H1 (cell line): ENCODE measurements around the gene TEX51. TPM values are rescaled to one million over a fixed set of nuclear protein-coding genes. Genes with fewer than 3 reads are reported as not detected.

Experiments
- CBX8 ChIP-seq: fragments of 300-800, 300-1000 bp; sonication (generic); IDR thresholded peaks from 2 replicates; pipeline ENCODE4 v1.7.1; 2016; ENCODE audit warnings: low read depth, low read length, borderline replicate concordance
- EP300 ChIP-seq, 2 experiments: IDR thresholded peaks; 1 replicate in 1 of 2; 2 replicates in 1 of 2; pipeline ENCODE4 v1.6.1; 2011 to 2012; ENCODE audit warnings: low read depth in 2 of 2, low read length in 2 of 2, mild to moderate bottlenecking in 2 of 2, borderline replicate concordance in 1 of 2, inconsistent platforms in 1 of 2, moderate library complexity in 1 of 2
- TCF12 ChIP-seq: IDR thresholded peaks from 2 replicates; pipeline ENCODE4 v1.6.1; 2011; ENCODE audit warnings: low read depth, mild to moderate bottlenecking, low read length
- polyA plus RNA-seq, 7 experiments: library from polyadenylated mRNA; depleted of rRNA in 3 of 7; stranded (reverse) in 5 of 7; unstranded in 2 of 7; fragments of >200 nt in 5 of 7; fragments of 200-250 nt in 2 of 7; gene quantifications; 1 replicate in 5 of 7; 2 replicates in 1 of 7; 4 replicates in 1 of 7; pipeline versions ENCODE4 v1.2.1 to v1.2.3, GENCODE V29; 2011 to 2013; ENCODE audit warnings: missing spikeins in 2 of 7, mixed read lengths in 2 of 7
- total RNA-seq: library from RNA; stranded (reverse); fragmentation: NEBNext Ultra II Directional; extraction: Animal tissue kit (Norgen Biotek cat#: 25700); gene quantifications from 2 replicates; pipeline ENCODE4 v1.2.1, GENCODE V29; 2021
- TF ChIP-seq, protein P1 (sequence below), 3 experiments: IDR thresholded peaks; 1 replicate in 2 of 3; 2 replicates in 1 of 3; pipeline versions ENCODE4 v1.5.1 to v1.6.1; 2011; ENCODE audit warnings: low read length in 3 of 3, mild to moderate bottlenecking in 3 of 3, inconsistent platforms in 2 of 3, low read depth in 1 of 3, moderate library complexity in 1 of 3; ENCODE audit not compliant: insufficient read depth in 1 of 3; ENCODE audit errors: control extremely low read depth in 1 of 3
- TF ChIP-seq, protein P2 (sequence below): IDR thresholded peaks from 2 replicates; pipeline ENCODE4 v1.6.1; 2012; ENCODE audit warnings: inconsistent platforms

TEX51 gene
- total and polyA plus RNA-seq, 2 of the 8 experiments (the other 6 are each of a cell fraction or from before 2014, with no cell fraction given) = not detected

DNA sequence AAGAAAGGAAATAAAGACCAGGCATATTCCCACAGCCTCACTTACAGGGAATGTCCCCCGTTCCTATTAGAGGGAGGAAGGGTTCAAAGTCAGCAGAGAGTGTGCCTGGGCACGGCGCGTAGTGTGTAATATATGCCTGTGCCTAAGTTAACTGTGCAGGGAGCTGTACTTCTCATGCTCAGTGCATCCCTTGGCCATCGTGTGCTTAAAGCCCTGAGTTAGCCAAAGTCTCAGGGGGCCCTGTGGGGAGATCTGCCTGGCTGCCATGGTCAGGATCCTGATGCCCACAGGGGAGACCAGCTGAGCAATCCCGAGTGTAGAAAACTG is 48.4 kb downstream of the TEX51 start (continued):
- TF ChIP-seq CBX8 (no peak), EP300 (IDR thresholded peaks at IDR 0.05; ENCODE audit: borderline replicate concordance in 1 of 2, low read depth in 2 of 2, low read length in 2 of 2) (no peak), TCF12 (no peak)
- TF ChIP-seq, protein P1, sequence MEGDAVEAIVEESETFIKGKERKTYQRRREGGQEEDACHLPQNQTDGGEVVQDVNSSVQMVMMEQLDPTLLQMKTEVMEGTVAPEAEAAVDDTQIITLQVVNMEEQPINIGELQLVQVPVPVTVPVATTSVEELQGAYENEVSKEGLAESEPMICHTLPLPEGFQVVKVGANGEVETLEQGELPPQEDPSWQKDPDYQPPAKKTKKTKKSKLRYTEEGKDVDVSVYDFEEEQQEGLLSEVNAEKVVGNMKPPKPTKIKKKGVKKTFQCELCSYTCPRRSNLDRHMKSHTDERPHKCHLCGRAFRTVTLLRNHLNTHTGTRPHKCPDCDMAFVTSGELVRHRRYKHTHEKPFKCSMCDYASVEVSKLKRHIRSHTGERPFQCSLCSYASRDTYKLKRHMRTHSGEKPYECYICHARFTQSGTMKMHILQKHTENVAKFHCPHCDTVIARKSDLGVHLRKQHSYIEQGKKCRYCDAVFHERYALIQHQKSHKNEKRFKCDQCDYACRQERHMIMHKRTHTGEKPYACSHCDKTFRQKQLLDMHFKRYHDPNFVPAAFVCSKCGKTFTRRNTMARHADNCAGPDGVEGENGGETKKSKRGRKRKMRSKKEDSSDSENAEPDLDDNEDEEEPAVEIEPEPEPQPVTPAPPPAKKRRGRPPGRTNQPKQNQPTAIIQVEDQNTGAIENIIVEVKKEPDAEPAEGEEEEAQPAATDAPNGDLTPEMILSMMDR (IDR thresholded peaks at IDR 0.05; ENCODE audit: control extremely low read depth in 1 of 3, insufficient read depth in 1 of 3, low read depth in 1 of 3, low read length in 3 of 3) = no peak
- TF ChIP-seq, protein P2, sequence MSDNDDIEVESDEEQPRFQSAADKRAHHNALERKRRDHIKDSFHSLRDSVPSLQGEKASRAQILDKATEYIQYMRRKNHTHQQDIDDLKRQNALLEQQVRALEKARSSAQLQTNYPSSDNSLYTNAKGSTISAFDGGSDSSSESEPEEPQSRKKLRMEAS = no peak
